Measurements from ENCODE around the gene MYL12B. TPM values are rescaled to one million over a fixed set of nuclear protein-coding genes. Genes with fewer than 3 reads are reported as not detected.
A peak's percentile ranks its signal among the peaks of the same experiment; 100 is the strongest.

The MYL12B gene
- polyA plus RNA-seq, 2 of the 4 experiments (the other 2 are of a cell fraction), result 419 to 498 TPM

DNA sequence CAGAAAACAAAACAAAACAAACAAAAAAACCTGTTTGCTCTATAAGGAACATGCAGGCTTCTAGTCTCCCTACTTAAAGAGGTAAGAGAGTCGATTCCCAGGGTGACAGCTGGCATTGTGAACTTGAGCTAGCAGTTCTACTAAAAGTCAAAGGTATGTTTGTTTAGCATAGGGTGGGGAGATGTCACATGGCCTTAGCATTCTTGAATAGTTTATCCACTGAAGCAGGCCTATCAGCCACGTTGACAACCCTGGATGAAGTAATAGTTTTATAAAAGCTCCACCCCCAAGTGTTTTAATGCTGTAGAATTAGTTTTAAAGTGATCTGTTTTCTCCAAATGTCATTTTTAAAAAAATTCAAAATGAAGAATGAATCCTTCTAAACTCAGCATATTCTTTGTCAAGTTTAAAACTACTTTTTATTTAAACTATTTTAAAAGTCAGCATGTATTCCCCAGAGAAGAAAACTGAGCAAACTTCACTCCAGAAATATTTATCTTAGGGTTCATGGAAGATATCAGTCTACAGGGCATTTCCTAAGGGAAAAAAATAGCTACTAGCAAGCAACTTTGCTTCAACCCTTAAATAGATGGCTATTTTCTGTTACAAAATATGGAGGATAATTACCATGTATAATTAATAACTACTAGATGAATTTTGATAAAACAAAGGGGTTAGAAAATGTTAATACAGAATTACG lies 43.8 kb upstream of the MYL12B start:
- DNase-seq (ENCODE audit: low read depth in 1 of 2, low spot score in 1 of 2) (peak; percentile 55 to 83), ATAC-seq (peak; percentile 70 to 93; a peak in 5 of 6 replicates), FAIRE-seq (no peak)
- Histone ChIP-seq H3K9me3 (no peaks in the 10 kb centered on the region), H3K4me2 (peak overlapping the region; percentile 65), H3K27ac (peak overlapping the region; percentile 62 to 64; a peak in 5 of 6 replicates), H3K4me3 (no peak overlapping the region), H3K4me1 (peaks cover 23% of the 10 kb centered on the region)
- ChIA-PET CTCF (interaction anchor here (2.9 kb wide), 1 partner anchor 28 kb away, joined by 8 read pairs; no protein-coding TSS in a partner anchor), POLR2A (no interaction called here)
- no peak for TF ChIP-seq MAFK (IDR thresholded peaks at IDR 0.05; ENCODE audit: partially characterized antibody)
- no peak for TF ChIP-seq MAZ (IDR thresholded peaks at IDR 0.05; ENCODE audit: borderline replicate concordance, low read depth, low read length)
- no peak for TF ChIP-seq NPAS2 (CRISPR knock-in tag; IDR thresholded peaks at IDR 0.05; ENCODE audit: borderline replicate concordance)
- peak; percentile 51 for TF ChIP-seq USF2 (IDR thresholded peaks at IDR 0.05)
- TF ChIP-seq KDM1A (IDR thresholded peaks at IDR 0.05; ENCODE audit: low read depth), result no peak
- WGBS (ENCODE audit: missing lambda C conversion rate), result 25% methylated on average over 3 of the region's 3 CpGs

DNA sequence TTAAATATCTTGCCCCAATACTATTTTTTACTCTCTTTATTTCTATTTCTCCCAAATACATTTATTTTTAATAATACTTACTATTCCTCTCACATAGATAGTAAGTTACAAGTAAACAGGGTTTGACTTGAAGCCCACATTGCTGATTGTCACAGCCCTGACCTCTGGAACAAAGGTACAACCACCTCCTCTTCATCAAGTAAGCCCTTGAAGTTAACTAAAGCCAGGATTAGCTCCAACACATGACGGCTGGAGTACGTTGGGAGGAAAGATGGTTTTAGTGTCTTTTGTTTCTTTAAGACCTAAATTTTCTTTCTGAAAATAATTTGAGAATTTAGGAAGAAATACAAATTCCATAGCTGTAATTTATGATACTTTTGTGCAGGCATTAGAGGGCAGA lies 43.1 kb upstream of the MYL12B start:
- H3K4me2 ChIP-seq, result no peak overlapping the region; the same call in 2 of the 3 replicates
- ATAC-seq (no peak), DNase-seq (ENCODE audit: low read depth in 1 of 2, low spot score in 1 of 2) (no peak), FAIRE-seq (no peak)
- no peaks in the 10 kb centered on the region for H3K9me3 ChIP-seq
- no peak for TF ChIP-seq RNF2 (IDR thresholded peaks at IDR 0.05; ENCODE audit: borderline replicate concordance, low read depth)
- no peak for TF ChIP-seq RFX5 (IDR thresholded peaks at IDR 0.05)
- TF ChIP-seq EHF (CRISPR knock-in tag; IDR thresholded peaks at IDR 0.05), result no peak
- TF ChIP-seq MAFK (IDR thresholded peaks at IDR 0.05; ENCODE audit: partially characterized antibody), result no peak
- no peak for TF ChIP-seq CHD4 (IDR thresholded peaks at IDR 0.05; ENCODE audit: borderline replicate concordance)
- TF ChIP-seq, protein P1, sequence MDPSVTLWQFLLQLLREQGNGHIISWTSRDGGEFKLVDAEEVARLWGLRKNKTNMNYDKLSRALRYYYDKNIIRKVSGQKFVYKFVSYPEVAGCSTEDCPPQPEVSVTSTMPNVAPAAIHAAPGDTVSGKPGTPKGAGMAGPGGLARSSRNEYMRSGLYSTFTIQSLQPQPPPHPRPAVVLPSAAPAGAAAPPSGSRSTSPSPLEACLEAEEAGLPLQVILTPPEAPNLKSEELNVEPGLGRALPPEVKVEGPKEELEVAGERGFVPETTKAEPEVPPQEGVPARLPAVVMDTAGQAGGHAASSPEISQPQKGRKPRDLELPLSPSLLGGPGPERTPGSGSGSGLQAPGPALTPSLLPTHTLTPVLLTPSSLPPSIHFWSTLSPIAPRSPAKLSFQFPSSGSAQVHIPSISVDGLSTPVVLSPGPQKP (IDR thresholded peaks at IDR 0.05; ENCODE audit: low read depth, low read length), result no peak
- no peak for TF ChIP-seq RCOR1 (IDR thresholded peaks at IDR 0.05; ENCODE audit: low read depth, low read length)
- TF ChIP-seq REST (IDR thresholded peaks at IDR 0.05), result no peak
- TF ChIP-seq, protein P2, sequence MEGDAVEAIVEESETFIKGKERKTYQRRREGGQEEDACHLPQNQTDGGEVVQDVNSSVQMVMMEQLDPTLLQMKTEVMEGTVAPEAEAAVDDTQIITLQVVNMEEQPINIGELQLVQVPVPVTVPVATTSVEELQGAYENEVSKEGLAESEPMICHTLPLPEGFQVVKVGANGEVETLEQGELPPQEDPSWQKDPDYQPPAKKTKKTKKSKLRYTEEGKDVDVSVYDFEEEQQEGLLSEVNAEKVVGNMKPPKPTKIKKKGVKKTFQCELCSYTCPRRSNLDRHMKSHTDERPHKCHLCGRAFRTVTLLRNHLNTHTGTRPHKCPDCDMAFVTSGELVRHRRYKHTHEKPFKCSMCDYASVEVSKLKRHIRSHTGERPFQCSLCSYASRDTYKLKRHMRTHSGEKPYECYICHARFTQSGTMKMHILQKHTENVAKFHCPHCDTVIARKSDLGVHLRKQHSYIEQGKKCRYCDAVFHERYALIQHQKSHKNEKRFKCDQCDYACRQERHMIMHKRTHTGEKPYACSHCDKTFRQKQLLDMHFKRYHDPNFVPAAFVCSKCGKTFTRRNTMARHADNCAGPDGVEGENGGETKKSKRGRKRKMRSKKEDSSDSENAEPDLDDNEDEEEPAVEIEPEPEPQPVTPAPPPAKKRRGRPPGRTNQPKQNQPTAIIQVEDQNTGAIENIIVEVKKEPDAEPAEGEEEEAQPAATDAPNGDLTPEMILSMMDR (IDR thresholded peaks at IDR 0.05), result no peak
- no peak for TF ChIP-seq NR3C1 (IDR thresholded peaks at IDR 0.05)
- TF ChIP-seq, protein P3, sequence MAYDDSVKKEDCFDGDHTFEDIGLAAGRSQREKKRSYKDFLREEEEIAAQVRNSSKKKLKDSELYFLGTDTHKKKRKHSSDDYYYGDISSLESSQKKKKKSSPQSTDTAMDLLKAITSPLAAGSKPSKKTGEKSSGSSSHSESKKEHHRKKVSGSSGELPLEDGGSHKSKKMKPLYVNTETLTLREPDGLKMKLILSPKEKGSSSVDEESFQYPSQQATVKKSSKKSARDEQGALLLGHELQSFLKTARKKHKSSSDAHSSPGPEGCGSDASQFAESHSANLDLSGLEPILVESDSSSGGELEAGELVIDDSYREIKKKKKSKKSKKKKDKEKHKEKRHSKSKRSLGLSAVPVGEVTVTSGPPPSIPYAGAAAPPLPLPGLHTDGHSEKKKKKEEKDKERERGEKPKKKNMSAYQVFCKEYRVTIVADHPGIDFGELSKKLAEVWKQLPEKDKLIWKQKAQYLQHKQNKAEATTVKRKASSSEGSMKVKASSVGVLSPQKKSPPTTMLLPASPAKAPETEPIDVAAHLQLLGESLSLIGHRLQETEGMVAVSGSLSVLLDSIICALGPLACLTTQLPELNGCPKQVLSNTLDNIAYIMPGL (CRISPR knock-in tag; IDR thresholded peaks at IDR 0.05; ENCODE audit: borderline replicate concordance), result no peak
- no peak for TF ChIP-seq RARB (CRISPR knock-in tag; IDR thresholded peaks at IDR 0.05)
- TF ChIP-seq EHMT2 (IDR thresholded peaks at IDR 0.05; ENCODE audit: low read depth), result no peak
- TF ChIP-seq CBX8 (IDR thresholded peaks at IDR 0.05), result no peak
- no peak for TF ChIP-seq ZNF302 (CRISPR knock-in tag; IDR thresholded peaks at IDR 0.05)
- TF ChIP-seq HOXA7 (CRISPR knock-in tag; IDR thresholded peaks at IDR 0.05), result no peak
- TF ChIP-seq ZSCAN20 (CRISPR knock-in tag; IDR thresholded peaks at IDR 0.05), result no peak
- no peak for TF ChIP-seq CBX2 (IDR thresholded peaks at IDR 0.05; ENCODE audit: borderline replicate concordance, low read depth)
- TF ChIP-seq, protein P4, sequence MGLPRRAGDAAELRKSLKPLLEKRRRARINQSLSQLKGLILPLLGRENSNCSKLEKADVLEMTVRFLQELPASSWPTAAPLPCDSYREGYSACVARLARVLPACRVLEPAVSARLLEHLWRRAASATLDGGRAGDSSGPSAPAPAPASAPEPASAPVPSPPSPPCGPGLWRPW (IDR thresholded peaks at IDR 0.05), result no peak
- TF ChIP-seq POLR2A (IDR thresholded peaks at IDR 0.05; ENCODE audit: low read length), result no peak
- CTCF ChIA-PET, result interaction anchor here (1.4 to 2.9 kb wide), 2 partner anchors 20 to 27 kb away, joined by 3 to 8 read pairs; no protein-coding TSS in a partner anchor
- no peak overlapping the region for H3K4me3 ChIP-seq
- H3K4me1 ChIP-seq, result peaks cover 23% of the 10 kb centered on the region
- POLR2A ChIA-PET, result no interaction called here
- 90% methylated on average over 2 of the region's 2 CpGs for WGBS (ENCODE audit: missing lambda C conversion rate)
- H3K27ac ChIP-seq, result peak overlapping the region; percentile 11 to 63; a peak in 4 of 6 replicates
